SK-N-MC (cell line): ENCODE measurements around the gene RBM25.

Experiments used
- EZH2 ChIP-seq: fragments of 200-600 bp; sonication (generic); IDR thresholded peaks from one replicate; pipeline ENCODE4 v1.6.1; 2017; ENCODE audit warnings: antibody characterized with exemption
- FOXP2 ChIP-seq: optimal IDR thresholded peaks from 2 replicates; pipeline ENCODE3; 2011; ENCODE audit warnings: mild to moderate bottlenecking, moderate library complexity; ENCODE audit not compliant: insufficient read depth; ENCODE audit errors: extremely low read length, control extremely low read depth

GRCh38 chr14:73055251-73055650 is 3.1 kb upstream of the RBM25 start:
- no peak for TF ChIP-seq EZH2
- TF ChIP-seq FOXP2, result no peak
